Liver (tissue), 9 donors: ENCODE results near the gene NPPA. TPM values are rescaled to one million over a fixed set of nuclear protein-coding genes. Genes with fewer than 3 reads are reported as not detected.

ENCODE experiments used
- DNase-seq: peaks from one replicate; pipeline ENCODE4 v3.0.0-alpha.2; 2017; ENCODE audit warnings: low spot score
- H3K27ac ChIP-seq, 2 donors: one replicate each; pipeline ENCODE4 v1.7.0; 2013; ENCODE audit warnings: inconsistent platforms in 2 of 2, low read length in 2 of 2, control low read depth in 1 of 2, low read depth in 1 of 2, mild to moderate bottlenecking in 1 of 2
- H3K27me3 ChIP-seq, 4 donors: one replicate each; pipeline versions ENCODE4 v1.6.1 to v1.7.0; 2013; ENCODE audit warnings: low read length in 3 of 4, inconsistent platforms in 1 of 4, mild to moderate bottlenecking in 1 of 4, moderate library complexity in 1 of 4; ENCODE audit not compliant: control insufficient read depth in 4 of 4, insufficient read depth in 4 of 4
- H3K36me3 ChIP-seq, 4 donors: one replicate each; pipeline versions ENCODE4 v1.6.1 to v1.7.0; 2013; ENCODE audit warnings: low read length in 3 of 4, mild to moderate bottlenecking in 3 of 4, low read depth in 1 of 4, moderate library complexity in 1 of 4; ENCODE audit not compliant: control insufficient read depth in 4 of 4, insufficient read depth in 3 of 4
- H3K4me1 ChIP-seq, 4 donors: one replicate each; pipeline versions ENCODE4 v1.6.1 to v1.7.0; 2013; ENCODE audit warnings: low read length in 3 of 4, mild to moderate bottlenecking in 3 of 4, moderate library complexity in 1 of 4; ENCODE audit not compliant: control insufficient read depth in 4 of 4, insufficient read depth in 4 of 4
- H3K4me3 ChIP-seq, 3 donors: one replicate each; pipeline versions ENCODE4 v1.6.1 to v1.7.0; 2013; ENCODE audit warnings: low read length in 3 of 3, control low read depth in 1 of 3, low read depth in 1 of 3, mild to moderate bottlenecking in 1 of 3
- H3K9ac ChIP-seq, 2 donors: one replicate each; pipeline ENCODE4 v1.7.0; 2013; ENCODE audit warnings: low read length in 2 of 2, mild to moderate bottlenecking in 2 of 2, moderate library complexity in 2 of 2, control low read depth in 1 of 2, low read depth in 1 of 2
- H3K9me3 ChIP-seq, 4 donors: one replicate each; pipeline versions ENCODE4 v1.6.1 to v1.7.0; 2013; ENCODE audit warnings: low read length in 3 of 4; ENCODE audit not compliant: control insufficient read depth in 4 of 4
- CTCF ChIP-seq: fragments of 150-350 bp; IDR thresholded peaks from 2 replicates; pipeline ENCODE4 v1.5.1; 2017; ENCODE audit warnings: improper control_type of control experiment, low read depth, low read length; ENCODE audit not compliant: missing input control
- EGR1 ChIP-seq, 2 donors: IDR thresholded peaks; 2 replicates each; pipeline ENCODE4 v1.6.1; 2016 to 2018; ENCODE audit warnings: antibody characterized with exemption in 2 of 2, low read depth in 2 of 2
- FOXA1 ChIP-seq: IDR thresholded peaks from 2 replicates; pipeline ENCODE4 v1.6.1; 2016; ENCODE audit warnings: antibody characterized with exemption
- FOXA2 ChIP-seq: IDR thresholded peaks from 2 replicates; pipeline ENCODE4 v1.6.1; 2016; ENCODE audit warnings: antibody characterized with exemption
- GABPA ChIP-seq, 2 donors: IDR thresholded peaks in 1 of 2; conservative IDR thresholded peaks in 1 of 2; 2 replicates each; pipeline ENCODE4 v1.6.1; 2016; ENCODE audit warnings: antibody characterized with exemption in 2 of 2, mild to moderate bottlenecking in 1 of 2, moderate library complexity in 1 of 2
- HNF4G ChIP-seq: IDR thresholded peaks from 2 replicates; pipeline ENCODE4 v1.6.1; 2016; ENCODE audit warnings: antibody characterized with exemption
- JUND ChIP-seq, 2 donors: IDR thresholded peaks; 2 replicates each; pipeline ENCODE4 v1.6.1; 2016; ENCODE audit warnings: antibody characterized with exemption in 2 of 2
- RAD21 ChIP-seq, 2 donors: IDR thresholded peaks; 2 replicates each; pipeline ENCODE4 v1.6.1; 2016; ENCODE audit warnings: antibody characterized with exemption in 2 of 2, mild to moderate bottlenecking in 2 of 2
- REST ChIP-seq: IDR thresholded peaks from 2 replicates; pipeline ENCODE4 v1.6.1; 2016; ENCODE audit warnings: antibody characterized with exemption, mild to moderate bottlenecking
- RXRA ChIP-seq, 2 donors: IDR thresholded peaks; 2 replicates each; pipeline ENCODE4 v1.6.1; 2017 to 2018; ENCODE audit warnings: antibody characterized with exemption in 2 of 2, mild to moderate bottlenecking in 1 of 2
- ZBTB33 ChIP-seq: IDR thresholded peaks from 2 replicates; pipeline ENCODE4 v1.6.1; 2016; ENCODE audit warnings: antibody characterized with exemption
- WGBS: extraction: QIAGEN DNeasy Blood & Tissue Kit; methylation state at CpG from one replicate; pipeline ENCODE4 v1.1.7; 2013; 5-methylcytosine and 5-hydroxymethylcytosine counted together
- polyA plus RNA-seq, 2 donors: library from polyadenylated mRNA; stranded (reverse) in 1 of 2; unstranded in 1 of 2; fragments of 200-250 nt in 1 of 2; fragments of >200 nt in 1 of 2; fragmentation: Nextera tagmentation in 1 of 2; extraction: Ambion mirVana in 1 of 2; gene quantifications; one replicate each; pipeline versions ENCODE4 v1.2.1 to v1.2.3, GENCODE V29; 2013 to 2015
- total RNA-seq, 2 donors: library from RNA; depleted of rRNA; stranded (reverse); fragments of >200 nt; gene quantifications; one replicate each; pipeline ENCODE4 v1.2.3, GENCODE V29; 2014
- donor health status: healthy.
- donor health status: healthy.
- donor health status: healthy.
- donor health status: healthy.
- donor health status: healthy.

NPPA gene
- total and polyA plus RNA-seq, 4 donors: 0.12 TPM; not detected in 3

GRCh38 chr1:11881749-11882441, 34.3 kb upstream of the NPPA start:
- H3K9me3 ChIP-seq: no peaks in the 10 kb centered on the region
- WGBS: 90% methylated on average over 18 of the region's 18 CpGs
- no peak overlapping the region for H3K4me3 ChIP-seq
- H3K27me3 ChIP-seq: no peaks in the 10 kb centered on the region
- no peak overlapping the region for H3K9ac ChIP-seq
- peaks cover 0 to 3% (median 0%) of the 10 kb centered on the region in 4 donors for H3K4me1 ChIP-seq
- H3K27ac ChIP-seq: no peak overlapping the region
- no peaks in the 10 kb centered on the region for H3K36me3 ChIP-seq
- no peak for TF ChIP-seq FOXA2
- no peak for TF ChIP-seq JUND (IDR thresholded peaks at IDR 0.05)
- TF ChIP-seq HNF4G: no peak
- TF ChIP-seq FOXA1: no peak
- TF ChIP-seq ZBTB33: no peak
- TF ChIP-seq GABPA (IDR thresholded peaks at IDR 0.05 in 1 of 2, conservative IDR thresholded peaks at IDR 0.05 in 1 of 2): no peak
- no peak for TF ChIP-seq REST
- TF ChIP-seq EGR1 (IDR thresholded peaks at IDR 0.05; ENCODE audit: low read depth in 2 of 2): no peak
- TF ChIP-seq CTCF: no peak
- DNase-seq: no peak

GRCh38 chr1:11880911-11881748, 33.5 kb upstream of the NPPA start:
- 69% methylated on average over 10 of the region's 10 CpGs for WGBS
- Histone ChIP-seq H3K27ac (no peak overlapping the region), H3K4me3 (no peak overlapping the region), H3K9ac (no peak overlapping the region), H3K4me1 (peaks cover 0 to 3% (median 0%) of the 10 kb centered on the region in 4 donors), H3K9me3 (no peaks in the 10 kb centered on the region), H3K27me3 (no peaks in the 10 kb centered on the region), H3K36me3 (no peaks in the 10 kb centered on the region)
- no peak for DNase-seq
- TF ChIP-seq RAD21 (IDR thresholded peaks at IDR 0.05): no peak
- peak; percentile 21 to 28 for TF ChIP-seq RXRA (IDR thresholded peaks at IDR 0.05)
